ENCODE results near the gene TMEM178B.

DNA sequence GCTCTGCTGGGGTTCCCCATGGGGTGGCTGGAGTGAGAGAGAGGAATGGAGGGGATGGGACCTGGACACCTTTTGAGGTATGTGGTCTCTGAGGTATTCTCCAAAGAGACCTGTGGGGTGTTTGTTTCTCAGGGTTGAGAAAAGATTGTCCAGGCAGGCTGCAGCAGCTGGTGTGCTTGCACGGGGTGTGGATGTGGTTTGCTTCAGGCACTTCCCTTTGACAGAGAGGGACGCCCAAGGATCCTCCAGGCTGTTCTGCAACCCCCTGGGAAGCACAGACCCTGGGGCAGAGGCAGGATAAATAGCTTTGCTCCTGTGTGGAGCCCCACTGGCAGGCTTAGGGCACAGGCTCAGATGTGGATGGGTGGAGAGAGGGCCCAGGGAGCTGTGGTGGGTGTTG lies 362.3 kb downstream of the TMEM178B start:
- TF ChIP-seq, protein P1, sequence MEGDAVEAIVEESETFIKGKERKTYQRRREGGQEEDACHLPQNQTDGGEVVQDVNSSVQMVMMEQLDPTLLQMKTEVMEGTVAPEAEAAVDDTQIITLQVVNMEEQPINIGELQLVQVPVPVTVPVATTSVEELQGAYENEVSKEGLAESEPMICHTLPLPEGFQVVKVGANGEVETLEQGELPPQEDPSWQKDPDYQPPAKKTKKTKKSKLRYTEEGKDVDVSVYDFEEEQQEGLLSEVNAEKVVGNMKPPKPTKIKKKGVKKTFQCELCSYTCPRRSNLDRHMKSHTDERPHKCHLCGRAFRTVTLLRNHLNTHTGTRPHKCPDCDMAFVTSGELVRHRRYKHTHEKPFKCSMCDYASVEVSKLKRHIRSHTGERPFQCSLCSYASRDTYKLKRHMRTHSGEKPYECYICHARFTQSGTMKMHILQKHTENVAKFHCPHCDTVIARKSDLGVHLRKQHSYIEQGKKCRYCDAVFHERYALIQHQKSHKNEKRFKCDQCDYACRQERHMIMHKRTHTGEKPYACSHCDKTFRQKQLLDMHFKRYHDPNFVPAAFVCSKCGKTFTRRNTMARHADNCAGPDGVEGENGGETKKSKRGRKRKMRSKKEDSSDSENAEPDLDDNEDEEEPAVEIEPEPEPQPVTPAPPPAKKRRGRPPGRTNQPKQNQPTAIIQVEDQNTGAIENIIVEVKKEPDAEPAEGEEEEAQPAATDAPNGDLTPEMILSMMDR (IDR thresholded peaks at IDR 0.05), result no peak
- TF ChIP-seq POLR2A (IDR thresholded peaks at IDR 0.05), result no peak

Data from ovary (tissue), 3 donors.